ENCODE data around the gene NBEAL2.
A peak's percentile ranks its signal among the peaks of the same experiment; 100 is the strongest.

NBEAL2 gene

GRCh38 chr3:46997453-46998091, 18.1 kb downstream of the NBEAL2 start:
- DNase-seq (ENCODE audit: extremely low spot score, insufficient read length, low read depth) = no peak
- no peak for FAIRE-seq

- FAIRE-seq (peak; percentile 84), DNase-seq (ENCODE audit: extremely low spot score, insufficient read length, low read depth) (peak; percentile 63)
Measured at GRCh38 chr3:46998121-46998851, 18.8 kb downstream of the NBEAL2 start.

GRCh38 chr3:46998852-46999515, 19.5 kb downstream of the NBEAL2 start:
- DNase-seq (ENCODE audit: extremely low spot score, insufficient read length, low read depth) (no peak), FAIRE-seq (no peak)

GRCh38 chr3:46999516-47000197, 20.2 kb downstream of the NBEAL2 start:
- DNase-seq (ENCODE audit: extremely low spot score, insufficient read length, low read depth) (no peak), FAIRE-seq (no peak)

- DNase-seq (ENCODE audit: extremely low spot score, insufficient read length, low read depth) = no peak
- FAIRE-seq = no peak
Measured at GRCh38 chr3:47000198-47000815, 20.8 kb downstream of the NBEAL2 start.

- DNase-seq (ENCODE audit: extremely low spot score, insufficient read length, low read depth) = no peak
- no peak for FAIRE-seq
Measured at GRCh38 chr3:47000922-47001730, 21.7 kb downstream of the NBEAL2 start.

GRCh38 chr3:47001731-47002170, 22.3 kb downstream of the NBEAL2 start:
- no peak for DNase-seq (ENCODE audit: extremely low spot score, insufficient read length, low read depth)
- FAIRE-seq = no peak

GRCh38 chr3:47002171-47003055, 22.9 kb downstream of the NBEAL2 start:
- DNase-seq (ENCODE audit: extremely low spot score, insufficient read length, low read depth) = no peak
- no peak for FAIRE-seq

GRCh38 chr3:47003056-47003410, 23.6 kb downstream of the NBEAL2 start:
- FAIRE-seq (no peak), DNase-seq (ENCODE audit: extremely low spot score, insufficient read length, low read depth) (no peak)

GRCh38 chr3:47003461-47004368, 24.2 kb downstream of the NBEAL2 start:
- FAIRE-seq (no peak), DNase-seq (ENCODE audit: extremely low spot score, insufficient read length, low read depth) (no peak)

GRCh38 chr3:47004369-47005211, 25.1 kb downstream of the NBEAL2 start:
- no peak for DNase-seq (ENCODE audit: extremely low spot score, insufficient read length, low read depth)
- FAIRE-seq = no peak

- FAIRE-seq (no peak), DNase-seq (ENCODE audit: extremely low spot score, insufficient read length, low read depth) (no peak)
Measured at GRCh38 chr3:47005212-47006144, 26.0 kb downstream of the NBEAL2 start.

- DNase-seq (ENCODE audit: extremely low spot score, insufficient read length, low read depth) (no peak), FAIRE-seq (no peak)
Measured at GRCh38 chr3:47006145-47006651, 26.7 kb downstream of the NBEAL2 start.

- FAIRE-seq (no peak), DNase-seq (ENCODE audit: extremely low spot score, insufficient read length, low read depth) (no peak)
Measured at GRCh38 chr3:47007001-47007400, 27.5 kb downstream of the NBEAL2 start.

- DNase-seq (ENCODE audit: extremely low spot score, insufficient read length, low read depth) = no peak
- no peak for FAIRE-seq
Measured at GRCh38 chr3:47007482-47008233, 28.2 kb downstream of the NBEAL2 start.

Measured in GM18507 (cell line).